SK-N-SH (cell line): Measurements from ENCODE around the gene RABGGTA. TPM values are rescaled to one million over a fixed set of nuclear protein-coding genes. Genes with fewer than 3 reads are reported as not detected.

Source experiments
- CTCF ChIA-PET: fragments of 300-600, 350-600 bp; formaldehyde crosslinking; extraction: SDS; loops from one replicate; lab custom pipeline; 2021; lab: Yijun Ruan, JAX
- POLR2A ChIA-PET: fragments of 350-600 bp; sonication (Branson Sonifier 250); formaldehyde crosslinking; extraction: SDS; loops from one replicate; lab custom pipeline; 2020; ENCODE audit warnings: antibody characterized with exemption, inconsistent platforms; lab: Yijun Ruan, JAX
- DNase-seq: peaks from one replicate; pipeline ENCODE4 v3.0.0; 2012
- H2AFZ ChIP-seq: fragments of 200-600 bp; sonication (generic); 2 replicates; pipeline ENCODE4 v1.8.1; 2016; ENCODE audit warnings: antibody characterized with exemption, mild to moderate bottlenecking, low read depth
- H3F3A ChIP-seq: fragments of 200-600 bp; sonication (generic); replicated peaks from 2 replicates; pipeline ENCODE3; 2016; ENCODE audit warnings: antibody characterized with exemption, mild to moderate bottlenecking; ENCODE audit not compliant: insufficient read depth
- H3K27ac ChIP-seq, 2 experiments: fragments of 200-500 bp in 1 of 2; fragments of 200-600 bp in 1 of 2; sonication (Bioruptor generic) in 1 of 2; sonication (generic), shearing (Covaris generic) in 1 of 2; 2 replicates each; pipeline versions ENCODE4 v1.5.1 to v1.6.1; 2014 to 2016; ENCODE audit warnings: low read depth in 2 of 2, inconsistent platforms in 1 of 2, low read length in 1 of 2, mild to moderate bottlenecking in 1 of 2, mixed read lengths in 1 of 2
- H3K27me3 ChIP-seq: fragments of 200-600 bp; sonication (generic), shearing (Covaris generic); 2 replicates; pipeline ENCODE4 v1.6.1; 2016; ENCODE audit warnings: mixed run types; ENCODE audit not compliant: insufficient read depth
- H3K36me3 ChIP-seq, 2 experiments: fragments of 200-500 bp in 1 of 2; fragments of 200-600 bp in 1 of 2; sonication (Bioruptor generic) in 1 of 2; sonication (generic) in 1 of 2; replicated peaks in 1 of 2; 2 replicates each; pipeline versions ENCODE3 to v1.5.1; 2014 to 2016; ENCODE audit warnings: low read length in 1 of 2, mild to moderate bottlenecking in 1 of 2; ENCODE audit not compliant: insufficient read depth in 2 of 2, control insufficient read depth in 1 of 2
- H3K4me1 ChIP-seq, 2 experiments: fragments of 200-500 bp in 1 of 2; fragments of 200-600 bp in 1 of 2; sonication (Bioruptor generic) in 1 of 2; sonication (generic), shearing (Covaris generic) in 1 of 2; 2 replicates each; pipeline versions ENCODE4 v1.5.1 to v1.6.1; 2014 to 2016; ENCODE audit warnings: low read depth in 1 of 2, low read length in 1 of 2, mixed run types in 1 of 2; ENCODE audit not compliant: insufficient read depth in 2 of 2, control insufficient read depth in 1 of 2
- H3K4me2 ChIP-seq: fragments of 200-600 bp; sonication (generic), shearing (Covaris generic); 2 replicates; pipeline ENCODE4 v1.6.1; 2017; ENCODE audit warnings: mixed run types
- H3K4me3 ChIP-seq, 2 experiments: fragments of 200-500 bp in 1 of 2; fragments of 200-600 bp in 1 of 2; sonication (Bioruptor generic) in 1 of 2; sonication (generic), shearing (Covaris generic) in 1 of 2; 2 replicates each; pipeline versions ENCODE4 v1.5.1 to v1.8.1; 2014 to 2016; ENCODE audit warnings: low read depth in 2 of 2, inconsistent platforms in 1 of 2, low read length in 1 of 2, mild to moderate bottlenecking in 1 of 2, mixed read lengths in 1 of 2, moderate library complexity in 1 of 2
- H3K79me2 ChIP-seq: fragments of 200-600 bp; sonication (generic); 2 replicates; pipeline ENCODE4 v1.8.1; 2017; ENCODE audit warnings: mild to moderate bottlenecking; ENCODE audit not compliant: insufficient read depth
- H3K9ac ChIP-seq: fragments of 200-600 bp; sonication (generic); 2 replicates; pipeline ENCODE4 v1.6.1; 2017; ENCODE audit warnings: mixed run types
- H3K9me2 ChIP-seq: fragments of 200-600 bp; sonication (generic); 2 replicates; pipeline ENCODE4 v1.6.1; 2017; ENCODE audit warnings: mixed run types
- H3K9me3 ChIP-seq: fragments of 200-600 bp; sonication (generic); 2 replicates; pipeline ENCODE4 v1.6.1; 2017; ENCODE audit warnings: mixed run types, mild to moderate bottlenecking, moderate library complexity
- H4K20me1 ChIP-seq: fragments of 200-600 bp; sonication (generic); 2 replicates; pipeline ENCODE4 v1.6.1; 2017; ENCODE audit warnings: mild to moderate bottlenecking, mixed run types; ENCODE audit not compliant: insufficient read depth
- ELF1 ChIP-seq: IDR thresholded peaks from 2 replicates; pipeline ENCODE4 v1.4.0; 2012
- EZH2phosphoT487 ChIP-seq: fragments of 200-600 bp; sonication (generic); IDR thresholded peaks from 2 replicates; pipeline ENCODE4 v1.6.1; 2017; ENCODE audit warnings: low read depth, mixed run types, mild to moderate bottlenecking, antibody characterized with exemption, moderate library complexity, borderline replicate concordance
- FOSL2 ChIP-seq: IDR thresholded peaks from 2 replicates; pipeline ENCODE4 v1.4.0; 2012; ENCODE audit warnings: low read depth, mild to moderate bottlenecking, moderate library complexity, borderline replicate concordance
- FOXM1 ChIP-seq: IDR thresholded peaks from 2 replicates; pipeline ENCODE4 v1.4.0; 2012; ENCODE audit warnings: low read depth, mild to moderate bottlenecking
- GABPA ChIP-seq: IDR thresholded peaks from 2 replicates; pipeline ENCODE4 v1.4.0; 2012; ENCODE audit warnings: low read depth, mild to moderate bottlenecking
- MEF2A ChIP-seq: IDR thresholded peaks from 2 replicates; pipeline ENCODE4 v1.4.0; 2012; ENCODE audit warnings: low read depth, borderline replicate concordance
- MXI1 ChIP-seq: IDR thresholded peaks from 2 replicates; pipeline ENCODE4 v1.6.1; 2012; ENCODE audit warnings: mild to moderate bottlenecking, low read depth, low read length, improper control_type of control experiment
- NRF1 ChIP-seq: IDR thresholded peaks from 2 replicates; pipeline ENCODE4 v1.6.1; 2012; ENCODE audit warnings: low read depth, mild to moderate bottlenecking, low read length
- RCOR1 ChIP-seq: fragments of 150-350 bp; IDR thresholded peaks from 2 replicates; pipeline ENCODE4 v1.6.1; 2017; ENCODE audit warnings: antibody characterized with exemption, low read length
- RXRA ChIP-seq: IDR thresholded peaks from 2 replicates; pipeline ENCODE4 v1.4.0; 2012; ENCODE audit warnings: low read depth, mild to moderate bottlenecking, borderline replicate concordance
- SIN3A ChIP-seq: IDR thresholded peaks from 2 replicates; pipeline ENCODE4 v1.6.1; 2012; ENCODE audit warnings: low read depth, mild to moderate bottlenecking, low read length, moderate library complexity, borderline replicate concordance
- SMC3 ChIP-seq: IDR thresholded peaks from 2 replicates; pipeline ENCODE4 v1.6.1; 2012; ENCODE audit warnings: low read depth, low read length, improper control_type of control experiment
- TAF1 ChIP-seq: IDR thresholded peaks from 2 replicates; pipeline ENCODE4 v1.6.1; 2012; ENCODE audit warnings: low read depth, mild to moderate bottlenecking, low read length, moderate library complexity, borderline replicate concordance
- TCF12 ChIP-seq: IDR thresholded peaks from 2 replicates; pipeline ENCODE4 v1.4.0; 2012
- TEAD4 ChIP-seq: IDR thresholded peaks from 2 replicates; pipeline ENCODE4 v1.4.0; 2012; ENCODE audit warnings: mild to moderate bottlenecking, borderline replicate concordance; ENCODE audit not compliant: insufficient read depth
- WGBS: methylation state at CpG from one replicate; pipeline ENCODE4 v1.1.6; 2017; ENCODE audit warnings: low lambda C conversion rate; 5-methylcytosine and 5-hydroxymethylcytosine counted together
- polyA plus RNA-seq, 3 experiments: library from polyadenylated mRNA; depleted of rRNA; stranded (reverse); fragments of >200 nt; gene quantifications; 2 replicates each; pipeline ENCODE4 v1.2.3, GENCODE V29; 2012
- TF ChIP-seq, protein P1 (sequence below): fragments of 200-600 bp; sonication (generic); IDR thresholded peaks from 2 replicates; pipeline ENCODE4 v1.6.1; 2017; ENCODE audit warnings: antibody characterized with exemption, mild to moderate bottlenecking, moderate library complexity
- TF ChIP-seq, protein P2 (sequence below): IDR thresholded peaks from 2 replicates; pipeline ENCODE4 v1.4.0; 2012; ENCODE audit warnings: low read depth, borderline replicate concordance
- TF ChIP-seq, protein P3 (sequence below): IDR thresholded peaks from 2 replicates; pipeline ENCODE4 v1.6.1; 2012; ENCODE audit warnings: mild to moderate bottlenecking, low read depth, low read length, moderate library complexity

RABGGTA gene
- polyA plus RNA-seq, 1 of the 3 experiments (the other 2 are of a cell fraction), result 59.4 TPM

DNA sequence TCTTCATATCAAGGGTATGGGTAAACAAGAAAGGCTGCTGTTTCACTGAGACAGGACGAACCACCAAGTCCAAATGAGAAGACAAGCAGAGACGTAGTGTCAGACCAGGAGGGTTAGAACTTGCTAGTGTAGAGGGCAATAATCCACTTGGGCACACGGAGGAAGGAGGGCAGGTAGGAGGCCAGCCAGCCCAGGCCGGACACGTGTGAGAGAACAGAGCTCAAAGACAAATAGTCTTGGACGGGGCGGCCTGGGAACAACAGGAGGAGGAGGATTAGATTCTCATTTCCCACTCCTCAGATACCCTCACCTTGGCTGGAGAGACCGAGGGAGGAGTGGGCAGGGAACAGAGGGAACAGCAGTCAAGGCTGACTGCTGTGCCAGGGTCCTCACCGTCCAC is 19.3 kb upstream of the RABGGTA start (continued):
- TF ChIP-seq, protein P1, sequence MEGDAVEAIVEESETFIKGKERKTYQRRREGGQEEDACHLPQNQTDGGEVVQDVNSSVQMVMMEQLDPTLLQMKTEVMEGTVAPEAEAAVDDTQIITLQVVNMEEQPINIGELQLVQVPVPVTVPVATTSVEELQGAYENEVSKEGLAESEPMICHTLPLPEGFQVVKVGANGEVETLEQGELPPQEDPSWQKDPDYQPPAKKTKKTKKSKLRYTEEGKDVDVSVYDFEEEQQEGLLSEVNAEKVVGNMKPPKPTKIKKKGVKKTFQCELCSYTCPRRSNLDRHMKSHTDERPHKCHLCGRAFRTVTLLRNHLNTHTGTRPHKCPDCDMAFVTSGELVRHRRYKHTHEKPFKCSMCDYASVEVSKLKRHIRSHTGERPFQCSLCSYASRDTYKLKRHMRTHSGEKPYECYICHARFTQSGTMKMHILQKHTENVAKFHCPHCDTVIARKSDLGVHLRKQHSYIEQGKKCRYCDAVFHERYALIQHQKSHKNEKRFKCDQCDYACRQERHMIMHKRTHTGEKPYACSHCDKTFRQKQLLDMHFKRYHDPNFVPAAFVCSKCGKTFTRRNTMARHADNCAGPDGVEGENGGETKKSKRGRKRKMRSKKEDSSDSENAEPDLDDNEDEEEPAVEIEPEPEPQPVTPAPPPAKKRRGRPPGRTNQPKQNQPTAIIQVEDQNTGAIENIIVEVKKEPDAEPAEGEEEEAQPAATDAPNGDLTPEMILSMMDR, result no peak
- TF ChIP-seq TAF1, result no peak
- no peak for TF ChIP-seq ELF1

DNA sequence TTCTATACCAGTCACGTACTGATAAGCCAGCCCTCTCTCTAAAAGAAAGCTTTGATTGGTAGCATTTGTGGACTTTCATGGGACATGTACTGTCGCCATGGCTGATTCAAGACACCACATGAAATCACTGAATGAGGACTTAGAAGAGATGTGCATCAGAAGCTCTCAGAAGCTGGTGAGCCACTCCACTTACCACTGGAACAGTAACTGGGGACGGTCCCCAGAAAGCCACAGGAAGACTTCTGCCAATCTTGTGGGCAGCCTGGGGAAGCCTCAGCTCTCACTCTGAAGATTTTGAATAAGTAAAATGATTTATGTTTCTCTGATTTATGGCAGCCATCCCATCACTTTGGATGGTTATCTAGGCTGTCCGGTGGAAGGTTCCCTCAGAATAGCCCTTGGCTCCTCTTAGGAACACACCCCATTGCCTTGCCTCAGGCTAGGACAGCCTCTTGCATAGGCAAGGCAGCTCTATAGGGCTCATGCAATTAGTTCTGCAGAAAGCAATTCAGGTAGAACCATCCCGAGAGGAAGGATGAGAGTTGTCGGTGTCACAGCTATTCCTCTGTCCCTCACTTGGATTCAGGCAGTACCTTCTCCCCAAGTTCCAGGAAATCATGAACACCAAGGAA is 18.4 kb upstream of the RABGGTA start:
- ChIA-PET POLR2A (interaction anchor here (0.5 to 0.6 kb wide), 2 partner anchors 18 to 245 kb away, joined by 3 read pairs; partner anchors contain the start of gene RABGGTA), CTCF (interaction anchor here (1.0 to 6.2 kb wide), 4 partner anchors 9 to 46 kb away, joined by 4 to 43 read pairs (median 20); partner anchors contain the start of genes CIDEB and TINF2)
- H3K9ac ChIP-seq, result no peak overlapping the region
- no peaks in the 10 kb centered on the region for H3K4me1 ChIP-seq
- no peak for DNase-seq
- no peaks in the 10 kb centered on the region for H3K27me3 ChIP-seq
- H3K4me2 ChIP-seq, result no peak overlapping the region
- H2AFZ ChIP-seq, result no peak overlapping the region
- no peaks in the 10 kb centered on the region for H3F3A ChIP-seq
- H3K36me3 ChIP-seq, result peaks cover 3 to 32% of the 10 kb centered on the region in 2 experiments
- no peaks in the 10 kb centered on the region for H3K9me3 ChIP-seq
- H3K4me3 ChIP-seq, result no peak overlapping the region
- H4K20me1 ChIP-seq, result no peaks in the 10 kb centered on the region
- no peak overlapping the region for H3K27ac ChIP-seq
- no peaks in the 10 kb centered on the region for H3K79me2 ChIP-seq
- TF ChIP-seq, protein P2, sequence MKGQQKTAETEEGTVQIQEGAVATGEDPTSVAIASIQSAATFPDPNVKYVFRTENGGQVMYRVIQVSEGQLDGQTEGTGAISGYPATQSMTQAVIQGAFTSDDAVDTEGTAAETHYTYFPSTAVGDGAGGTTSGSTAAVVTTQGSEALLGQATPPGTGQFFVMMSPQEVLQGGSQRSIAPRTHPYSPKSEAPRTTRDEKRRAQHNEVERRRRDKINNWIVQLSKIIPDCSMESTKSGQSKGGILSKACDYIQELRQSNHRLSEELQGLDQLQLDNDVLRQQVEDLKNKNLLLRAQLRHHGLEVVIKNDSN, result no peak
- TF ChIP-seq FOSL2, result no peak
- TF ChIP-seq, protein P3, sequence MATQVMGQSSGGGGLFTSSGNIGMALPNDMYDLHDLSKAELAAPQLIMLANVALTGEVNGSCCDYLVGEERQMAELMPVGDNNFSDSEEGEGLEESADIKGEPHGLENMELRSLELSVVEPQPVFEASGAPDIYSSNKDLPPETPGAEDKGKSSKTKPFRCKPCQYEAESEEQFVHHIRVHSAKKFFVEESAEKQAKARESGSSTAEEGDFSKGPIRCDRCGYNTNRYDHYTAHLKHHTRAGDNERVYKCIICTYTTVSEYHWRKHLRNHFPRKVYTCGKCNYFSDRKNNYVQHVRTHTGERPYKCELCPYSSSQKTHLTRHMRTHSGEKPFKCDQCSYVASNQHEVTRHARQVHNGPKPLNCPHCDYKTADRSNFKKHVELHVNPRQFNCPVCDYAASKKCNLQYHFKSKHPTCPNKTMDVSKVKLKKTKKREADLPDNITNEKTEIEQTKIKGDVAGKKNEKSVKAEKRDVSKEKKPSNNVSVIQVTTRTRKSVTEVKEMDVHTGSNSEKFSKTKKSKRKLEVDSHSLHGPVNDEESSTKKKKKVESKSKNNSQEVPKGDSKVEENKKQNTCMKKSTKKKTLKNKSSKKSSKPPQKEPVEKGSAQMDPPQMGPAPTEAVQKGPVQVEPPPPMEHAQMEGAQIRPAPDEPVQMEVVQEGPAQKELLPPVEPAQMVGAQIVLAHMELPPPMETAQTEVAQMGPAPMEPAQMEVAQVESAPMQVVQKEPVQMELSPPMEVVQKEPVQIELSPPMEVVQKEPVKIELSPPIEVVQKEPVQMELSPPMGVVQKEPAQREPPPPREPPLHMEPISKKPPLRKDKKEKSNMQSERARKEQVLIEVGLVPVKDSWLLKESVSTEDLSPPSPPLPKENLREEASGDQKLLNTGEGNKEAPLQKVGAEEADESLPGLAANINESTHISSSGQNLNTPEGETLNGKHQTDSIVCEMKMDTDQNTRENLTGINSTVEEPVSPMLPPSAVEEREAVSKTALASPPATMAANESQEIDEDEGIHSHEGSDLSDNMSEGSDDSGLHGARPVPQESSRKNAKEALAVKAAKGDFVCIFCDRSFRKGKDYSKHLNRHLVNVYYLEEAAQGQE, result no peak
- TF ChIP-seq SMC3, result no peak
- TF ChIP-seq FOXM1, result no peak
- TF ChIP-seq SIN3A, result no peak
- TF ChIP-seq RXRA, result no peak
- no peak for TF ChIP-seq TCF12
- TF ChIP-seq GABPA, result no peak
- no peak for TF ChIP-seq EZH2phosphoT487
- TF ChIP-seq, protein P1, result no peak
- TF ChIP-seq RCOR1, result no peak
- no peak for TF ChIP-seq MEF2A
- TF ChIP-seq TEAD4, result no peak
- TF ChIP-seq MXI1, result no peak
- TF ChIP-seq NRF1, result no peak
- WGBS, result 77% methylated on average over 6 of the region's 6 CpGs
- H3K9me2 ChIP-seq, result no peaks in the 10 kb centered on the region
